Activated naive CD4-positive, alpha-beta T cell treated with anti-CD3 and anti-CD28 coated beads, Interleukin-2, amount 50 U/mL, for 16 hours (primary cell): ENCODE results near the gene SHISAL2A.

Source experiments
- DNase-seq: peaks from one replicate; pipeline ENCODE4 v3.0.0-alpha.2; 2020

SHISAL2A gene

DNA sequence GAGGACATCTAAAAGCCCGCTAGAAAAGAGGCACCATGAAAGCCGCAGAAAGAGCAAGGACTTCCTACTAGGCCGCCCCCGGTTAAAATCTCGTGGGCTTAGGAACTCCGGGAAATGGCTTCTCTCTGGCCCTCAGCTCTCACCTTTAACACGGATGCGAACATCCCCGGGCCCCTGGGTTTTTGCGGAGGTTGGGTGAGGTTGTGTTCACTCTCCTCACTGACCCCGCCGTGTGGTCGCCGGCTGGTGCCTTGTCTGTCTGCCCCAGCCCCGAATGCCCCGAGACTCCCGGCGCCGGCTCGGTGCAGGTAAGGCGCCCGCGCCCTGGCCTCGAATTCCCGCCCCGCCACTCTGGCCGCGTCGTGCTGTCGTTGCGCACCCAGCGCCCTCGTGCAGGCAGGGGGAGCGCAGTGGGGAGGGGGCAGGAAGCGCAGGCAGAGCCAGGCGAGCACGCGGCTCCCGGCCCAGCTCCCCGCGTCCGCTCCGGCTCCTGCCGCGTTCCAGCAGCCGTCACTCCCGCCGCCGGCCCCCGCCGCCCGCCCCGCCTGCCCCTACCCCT is at the start of gene SHISAL2A:
Gene SHISAL2A, plus strand, starts transcription at position 437 of the 559 bp plus-strand sequence. CDS start 326 bp downstream, outside the sequence.
- peak; percentile 75 for DNase-seq

DNA sequence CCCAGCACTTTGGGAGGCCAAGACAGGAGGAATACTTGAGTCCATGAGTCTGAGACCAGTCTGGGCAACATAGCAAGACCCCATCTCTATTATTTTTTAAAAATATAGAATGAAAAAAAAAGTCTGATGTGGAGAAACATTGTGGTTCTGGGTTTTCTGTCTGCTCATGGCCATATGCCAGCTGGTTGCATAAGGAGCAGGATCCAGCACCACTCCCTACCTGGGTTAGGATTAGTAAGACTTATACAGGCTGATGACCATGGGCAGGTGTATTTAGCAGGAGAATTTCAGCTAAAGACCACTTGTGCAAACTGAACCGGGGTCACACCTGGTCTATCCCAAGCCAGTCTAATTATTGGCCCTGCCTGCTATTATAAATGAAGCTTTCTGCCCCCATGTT is 47.5 kb upstream of the SHISAL2A start:
- DNase-seq = no peak

DNA sequence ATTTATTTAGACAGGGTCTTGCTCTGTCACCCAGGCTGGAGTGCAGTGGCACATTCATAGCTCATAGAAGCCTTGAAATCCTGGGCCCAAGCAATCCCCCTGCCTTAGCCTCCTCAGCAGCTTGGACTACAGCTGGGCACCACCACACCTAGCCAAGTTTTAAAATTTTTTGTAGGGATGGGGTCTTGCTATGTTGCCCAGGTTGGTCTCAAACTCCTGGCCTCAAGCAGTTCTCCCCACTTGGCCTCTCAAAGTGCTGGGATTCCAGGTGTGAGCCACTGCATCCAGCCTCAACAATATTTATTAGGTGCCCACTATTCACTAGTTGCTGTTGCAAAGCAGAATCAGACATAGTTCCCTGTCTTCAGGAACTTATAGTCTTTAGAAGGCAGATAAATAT is 44.9 kb upstream of the SHISAL2A start:
- no peak for DNase-seq

DNA sequence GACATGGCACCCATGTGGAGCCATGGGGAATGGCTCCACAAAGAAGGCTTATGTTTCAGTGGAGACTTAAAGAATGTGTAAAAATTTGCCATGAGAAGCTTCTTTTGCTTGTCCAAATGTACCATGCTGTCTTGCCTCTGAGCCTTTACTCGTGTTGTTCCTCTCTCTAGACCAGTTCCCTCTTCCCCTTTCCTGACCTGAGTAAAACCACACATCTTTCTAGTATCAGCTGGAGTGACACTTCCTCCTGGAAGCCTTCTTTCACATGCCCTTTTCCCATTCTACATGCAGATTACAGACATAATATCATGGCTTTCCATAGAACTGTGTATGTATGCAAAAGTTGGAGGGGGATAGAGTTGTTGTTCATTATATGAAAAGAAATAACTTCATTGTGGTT is 44.4 kb upstream of the SHISAL2A start:
- DNase-seq = no peak

DNA sequence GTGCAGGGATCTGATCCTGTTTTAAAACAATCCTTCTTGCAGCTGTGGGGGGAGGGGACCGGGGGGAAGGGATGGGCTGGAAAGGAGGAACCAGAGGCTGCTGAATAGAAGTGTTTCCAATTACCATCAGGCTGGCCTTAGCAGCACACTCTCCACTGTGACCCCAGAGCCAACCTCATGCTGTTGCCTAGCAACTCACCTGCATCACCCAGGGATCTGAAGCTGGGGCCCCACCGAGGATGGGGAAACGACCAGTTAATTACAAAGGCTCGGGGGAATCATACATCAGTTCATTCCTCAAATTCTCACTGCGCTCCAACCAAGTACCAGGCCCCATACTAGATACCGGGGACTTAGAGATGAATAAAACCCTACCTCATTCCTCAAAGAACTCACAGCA is 42.7 kb upstream of the SHISAL2A start:
- no peak for DNase-seq

DNA sequence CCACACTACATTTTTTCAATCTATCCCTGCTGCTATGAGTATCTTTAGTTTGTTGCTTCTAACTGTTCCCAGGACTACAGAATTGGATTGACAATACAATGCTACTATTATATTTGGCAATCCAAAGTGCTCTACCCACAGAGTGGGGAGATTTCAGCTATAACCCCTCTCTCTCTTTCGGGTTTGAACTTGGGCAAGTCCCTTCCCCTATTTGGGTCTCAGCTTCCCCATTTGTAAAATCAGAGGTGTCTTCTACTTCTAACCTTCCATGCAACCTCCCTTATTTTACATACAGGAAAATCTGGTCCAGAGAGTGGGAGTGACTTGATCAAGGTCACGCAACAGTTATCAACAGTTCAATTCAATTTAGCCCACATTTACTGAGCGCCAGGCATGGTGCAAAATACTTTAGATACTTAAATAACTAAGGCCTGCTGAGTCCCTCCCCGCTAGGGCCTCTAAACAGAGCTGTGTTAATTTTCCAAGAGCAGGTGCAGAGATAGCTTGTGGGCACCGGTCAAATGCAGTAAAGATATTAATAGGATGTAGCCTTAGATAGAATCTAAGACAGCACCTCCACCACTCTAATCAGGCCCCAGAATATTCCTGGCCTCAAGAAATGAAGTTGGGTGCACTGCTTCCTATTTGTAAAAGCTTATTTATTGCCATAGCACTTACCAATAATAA is 40.2 kb upstream of the SHISAL2A start:
- DNase-seq = no peak

DNA sequence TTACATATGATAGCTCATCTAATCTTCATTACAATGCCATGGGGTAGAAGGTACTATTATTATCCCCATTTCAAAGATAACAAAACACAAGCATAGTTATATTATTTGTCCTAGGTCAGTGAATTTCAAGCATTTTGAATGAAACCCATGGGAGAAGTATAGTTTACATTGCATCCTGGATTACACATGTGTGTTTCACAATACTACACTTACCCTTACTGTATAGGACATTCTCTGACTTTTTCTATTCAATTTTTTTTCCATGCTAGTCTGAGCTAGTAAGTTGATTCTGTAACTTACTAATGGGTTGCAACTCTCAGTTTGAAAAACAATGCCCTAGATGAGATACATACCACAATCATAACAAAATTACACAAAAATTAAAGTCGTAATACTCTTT is 39.5 kb upstream of the SHISAL2A start:
- no peak for DNase-seq

DNA sequence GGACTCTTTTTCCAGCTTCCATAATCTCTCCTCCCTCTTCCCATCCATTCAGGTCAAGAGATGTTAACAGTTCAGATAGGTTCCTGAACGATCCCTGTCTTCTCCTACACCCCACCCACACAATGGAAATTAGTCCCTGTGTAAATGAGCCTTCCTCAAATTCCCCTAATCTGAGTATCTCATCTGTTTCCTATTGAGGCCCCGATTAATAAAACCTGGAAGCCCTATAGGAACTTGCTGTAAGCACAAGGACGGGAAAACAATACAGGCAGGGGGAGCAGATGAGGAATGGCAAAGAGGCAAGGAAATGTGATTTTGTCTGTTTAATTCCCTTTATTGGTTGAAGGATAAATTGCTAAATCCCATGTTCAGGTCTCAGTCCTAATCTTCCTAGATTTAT is 37.9 kb upstream of the SHISAL2A start:
- no peak for DNase-seq

DNA sequence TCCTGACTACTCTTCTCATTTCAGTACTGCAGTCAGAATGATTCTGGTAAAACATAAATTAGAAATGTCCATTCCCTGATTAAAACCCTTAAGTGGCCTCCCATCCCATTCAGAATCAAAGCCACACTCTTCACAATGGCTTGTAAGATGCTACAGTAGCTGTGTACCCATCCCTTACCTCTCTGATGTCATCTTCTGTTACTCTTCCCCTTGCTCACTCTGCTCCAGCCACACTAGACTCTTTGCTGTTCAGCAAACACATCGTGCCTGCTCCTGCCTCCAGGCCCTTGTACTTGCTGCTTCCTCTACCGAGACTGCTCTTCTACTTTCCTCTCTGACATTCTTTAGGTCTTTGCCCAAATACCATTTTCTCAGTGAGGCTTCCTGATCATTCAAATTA is 35.1 kb upstream of the SHISAL2A start:
- DNase-seq = no peak

DNA sequence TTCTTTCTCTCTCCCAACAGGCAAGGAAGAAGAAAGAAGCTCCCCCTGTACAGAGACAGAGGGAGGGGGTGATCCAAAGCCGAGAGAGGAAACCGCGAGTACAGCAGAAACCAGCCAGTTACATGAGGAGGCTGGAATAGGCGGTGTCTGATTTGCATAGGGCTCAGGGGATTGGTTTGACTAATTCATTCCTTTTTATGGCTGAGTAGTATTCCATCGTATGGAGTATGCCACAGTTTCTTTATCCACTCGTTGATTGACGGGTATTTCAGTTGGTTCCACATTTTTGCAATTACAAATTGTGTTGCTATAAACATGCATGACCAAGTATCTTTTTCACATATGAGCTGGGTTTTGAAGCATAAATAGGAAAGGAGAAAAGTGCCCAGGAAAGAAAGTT is 34.2 kb upstream of the SHISAL2A start:
- no peak for DNase-seq

DNA sequence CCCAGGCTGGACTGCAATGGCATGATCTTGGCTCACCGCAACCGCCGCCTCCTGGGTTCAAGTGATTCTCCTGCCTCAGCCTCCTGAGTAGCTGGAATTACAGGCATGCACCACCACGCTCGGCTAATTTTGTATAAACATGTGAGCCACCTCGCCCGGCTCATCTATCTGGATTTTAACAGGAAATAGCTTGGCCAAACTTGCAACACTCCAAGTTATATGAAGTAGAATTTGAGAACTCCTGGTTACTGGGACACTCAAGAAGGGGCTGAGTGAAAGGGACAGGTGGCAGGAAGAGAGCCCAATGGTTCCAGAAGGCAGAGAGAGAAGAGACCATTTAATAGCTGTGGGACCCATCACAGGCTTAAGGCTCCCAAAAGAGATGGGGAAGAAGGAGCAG is 33.7 kb upstream of the SHISAL2A start:
- no peak for DNase-seq

DNA sequence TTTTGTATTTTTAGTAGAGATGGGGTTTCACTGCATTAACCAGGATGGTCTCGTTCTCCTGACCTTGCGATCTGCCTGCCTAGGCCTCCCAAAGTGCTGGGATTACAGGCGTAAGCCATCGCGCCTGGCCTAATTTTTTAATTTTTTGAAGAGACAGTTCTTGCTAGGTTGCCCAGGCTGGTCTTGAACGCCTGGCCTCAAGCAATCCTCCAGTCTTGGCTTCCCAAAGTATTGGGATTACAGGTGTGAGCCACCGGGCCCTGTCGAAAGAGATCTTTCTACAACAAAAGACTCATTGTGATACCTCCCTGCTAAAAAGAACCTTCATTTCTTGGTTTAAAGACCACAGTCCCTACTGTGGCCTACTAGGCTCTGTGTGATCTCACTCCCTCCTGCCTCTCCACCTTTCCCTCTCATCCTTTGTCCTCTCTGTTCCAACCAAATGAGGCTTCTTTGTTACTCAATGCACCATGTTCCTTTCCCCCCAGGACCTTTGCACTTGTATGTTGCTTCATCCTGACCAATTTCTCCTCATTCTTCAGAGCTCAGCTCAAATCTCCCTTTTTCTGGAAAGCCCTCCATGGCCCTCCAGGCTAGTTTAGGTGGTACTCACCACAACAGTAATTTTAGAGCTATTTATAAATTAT is 32.3 kb upstream of the SHISAL2A start:
- DNase-seq = no peak

DNA sequence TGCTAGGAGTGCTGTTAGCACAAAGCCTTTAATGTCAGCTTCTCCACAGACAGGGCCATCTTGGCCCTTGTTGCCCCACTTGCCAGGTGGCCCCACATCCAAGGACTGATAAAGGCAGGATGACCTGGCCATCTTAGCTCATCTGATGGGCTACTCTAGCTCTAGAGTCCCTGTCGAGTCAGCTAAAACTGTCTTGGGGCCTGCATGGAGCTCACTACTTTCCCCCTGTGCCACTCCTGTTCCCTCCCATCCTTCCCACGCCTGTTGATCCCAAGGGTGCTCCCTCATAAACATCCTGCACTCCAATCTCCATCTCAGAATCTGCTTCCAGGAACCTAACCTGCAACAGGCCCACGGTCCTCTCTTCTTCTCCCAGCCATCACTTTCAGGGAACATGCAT is 31.4 kb upstream of the SHISAL2A start:
- DNase-seq = no peak

DNA sequence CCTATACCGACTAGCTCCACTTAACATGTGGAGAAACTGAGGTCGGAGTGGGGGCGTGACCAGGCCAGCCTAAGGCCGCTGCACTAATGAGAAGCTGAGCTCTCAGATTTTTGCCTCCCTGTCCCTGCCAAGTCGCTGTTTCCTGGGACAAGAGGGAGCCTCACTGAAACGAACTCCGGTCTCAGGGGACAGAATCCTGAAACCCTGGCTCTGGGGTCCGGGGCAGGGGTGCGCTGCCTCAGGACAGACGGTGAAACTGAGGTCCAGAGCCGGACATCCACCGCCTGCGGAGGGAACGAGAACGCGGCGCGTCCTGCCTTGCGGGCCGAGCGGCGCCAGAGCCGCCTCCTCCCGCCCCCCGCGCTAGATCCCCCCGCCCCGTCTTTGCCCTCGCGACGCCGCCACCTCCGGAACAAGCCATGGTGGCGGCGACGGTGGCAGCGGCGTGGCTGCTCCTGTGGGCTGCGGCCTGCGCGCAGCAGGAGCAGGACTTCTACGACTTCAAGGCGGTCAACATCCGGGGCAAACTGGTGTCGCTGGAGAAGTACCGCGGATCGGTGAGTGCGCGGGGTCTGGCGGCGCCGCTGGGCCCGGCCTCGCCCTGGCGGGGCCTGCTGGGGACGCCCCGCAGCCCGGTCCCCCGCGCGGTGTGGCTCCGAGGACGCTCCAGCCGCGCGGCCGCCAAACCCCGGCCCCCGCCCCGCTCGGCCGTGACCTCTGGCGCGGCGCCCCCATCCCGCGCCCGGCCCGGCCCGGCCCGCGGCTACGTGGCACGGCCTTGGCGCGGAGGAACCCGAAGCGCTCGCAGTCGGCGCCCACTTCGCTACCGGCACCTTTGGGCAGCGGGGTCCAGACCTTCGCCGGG is 30.7 kb upstream of the SHISAL2A start, which contains the start of gene GPX7:
Gene GPX7, plus strand, starts transcription at position 381 of the 865 bp plus-strand sequence. Its CDS starts 39 bp downstream, at position 420.
- DNase-seq = peak; percentile 62

DNA sequence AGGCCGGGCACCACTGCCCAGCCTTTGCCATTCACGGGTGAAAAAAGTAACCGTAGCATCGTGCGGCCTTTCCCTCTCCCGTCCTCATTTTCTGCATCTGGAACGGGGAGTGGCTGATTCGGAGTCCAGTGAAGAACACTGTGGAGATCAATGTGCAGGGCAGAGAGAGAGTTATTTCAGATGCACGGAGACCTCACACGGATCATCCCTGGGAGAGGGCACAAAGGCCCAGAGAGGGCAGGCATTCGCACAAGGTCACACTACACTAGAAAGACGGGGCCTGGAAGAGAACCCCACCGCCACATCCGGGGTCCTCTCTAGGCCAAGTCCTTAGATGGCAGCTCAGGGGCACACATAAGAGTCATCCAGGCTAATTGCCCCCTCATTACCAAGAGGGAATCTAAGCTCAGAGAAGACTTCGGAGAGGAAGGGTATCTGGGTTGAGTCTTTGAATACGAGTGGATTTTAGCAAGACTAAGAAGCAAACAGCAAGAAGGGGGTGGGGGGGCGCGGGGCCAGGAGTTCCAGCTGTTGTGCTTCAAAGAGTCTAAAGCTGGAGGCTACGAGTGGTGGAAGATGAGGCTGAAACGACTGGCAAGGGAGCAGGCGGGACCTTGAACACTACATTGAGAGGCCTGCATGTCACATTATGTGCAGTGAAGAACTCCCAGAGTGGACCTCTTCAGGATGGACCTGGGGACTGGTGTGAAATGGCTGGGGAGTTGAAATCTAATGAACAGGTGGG is 29.9 kb upstream of the SHISAL2A start:
- DNase-seq = peak; percentile 15

DNA sequence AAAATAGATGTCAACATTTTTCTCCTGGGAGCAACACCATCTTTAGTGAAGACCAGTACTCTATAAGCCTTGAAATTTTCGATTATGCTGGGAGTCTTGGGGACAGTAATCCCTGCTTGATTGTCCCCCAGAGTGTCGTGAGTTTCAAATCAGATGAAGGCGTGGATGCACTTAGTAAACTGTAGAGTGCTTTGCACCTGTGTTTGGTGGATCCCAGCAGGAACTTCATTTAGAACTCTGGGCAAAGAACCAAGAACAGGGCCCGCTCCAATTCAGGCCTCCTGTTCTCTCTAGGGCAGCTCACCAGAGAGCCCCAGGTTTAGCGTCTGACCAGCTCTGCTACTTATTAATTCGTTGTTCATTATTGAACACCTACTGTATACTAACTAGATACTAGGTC is 29.3 kb upstream of the SHISAL2A start:
- no peak for DNase-seq

DNA sequence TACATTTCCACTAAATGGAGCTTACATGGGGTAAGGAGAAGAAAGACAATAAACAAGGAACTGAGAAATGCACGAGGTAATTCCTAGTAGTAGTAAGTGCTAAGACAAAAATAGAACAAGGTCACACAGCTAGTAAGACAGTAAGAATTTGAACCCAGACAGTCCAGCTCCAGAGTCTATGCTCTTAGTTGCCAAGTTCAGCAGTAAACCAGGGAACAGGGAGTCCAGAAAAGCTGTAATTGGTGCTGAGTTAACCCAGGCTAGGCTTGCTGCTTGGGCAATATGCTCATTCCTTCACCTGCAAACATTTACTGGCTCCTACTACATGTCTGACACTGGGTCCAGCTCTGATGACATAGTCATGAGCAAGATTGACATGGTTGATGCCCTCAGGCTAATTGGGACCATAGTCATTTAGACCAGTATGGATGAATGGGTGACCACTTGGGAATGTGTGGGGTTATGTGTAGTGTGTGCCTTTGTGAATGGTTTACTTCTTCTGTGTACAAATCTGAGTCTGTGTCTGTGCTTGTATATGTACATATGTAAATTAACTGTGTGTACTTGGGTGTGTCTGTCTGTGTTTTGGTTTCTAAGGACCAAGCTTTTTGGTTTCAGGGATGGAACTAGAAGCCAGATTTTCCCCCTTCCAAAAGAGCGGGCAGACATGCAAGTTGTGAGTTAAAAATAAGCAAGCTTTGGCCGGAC is 28.8 kb upstream of the SHISAL2A start:
- no peak for DNase-seq

DNA sequence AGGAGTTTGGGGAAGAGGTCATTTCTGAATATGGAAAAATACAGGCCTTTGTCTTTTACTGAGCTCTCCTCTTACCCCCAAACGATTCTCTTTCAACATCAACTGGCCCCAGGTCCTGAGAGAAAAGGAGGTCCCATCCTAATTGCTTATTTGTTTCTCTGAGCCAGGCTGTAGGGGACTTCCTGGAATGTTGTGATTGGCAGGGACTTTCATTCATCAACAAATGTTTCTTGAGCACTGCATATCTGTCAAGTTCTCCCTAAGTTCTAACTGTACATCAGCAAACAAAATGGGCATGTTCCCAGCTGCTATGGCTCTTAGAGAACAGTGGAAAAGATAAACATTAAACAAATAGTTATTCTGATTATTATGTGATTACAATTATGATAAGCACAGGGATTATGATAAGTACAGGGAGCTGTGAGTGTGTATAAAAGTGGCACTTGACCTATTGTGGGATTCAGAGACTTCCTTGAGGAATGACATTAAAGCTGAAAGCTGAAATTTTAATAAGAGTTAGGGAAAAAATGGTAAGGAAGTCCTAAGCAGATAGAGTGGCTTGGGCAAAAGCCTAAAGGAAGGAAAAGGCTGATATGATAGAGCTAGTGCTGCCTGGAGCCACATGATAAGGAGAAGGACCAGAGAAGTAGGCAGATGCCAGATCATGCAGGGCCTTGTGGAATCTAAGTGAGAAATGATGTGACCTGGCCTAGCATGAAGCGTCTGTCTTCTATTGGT is 19.2 kb upstream of the SHISAL2A start:
- no peak for DNase-seq

DNA sequence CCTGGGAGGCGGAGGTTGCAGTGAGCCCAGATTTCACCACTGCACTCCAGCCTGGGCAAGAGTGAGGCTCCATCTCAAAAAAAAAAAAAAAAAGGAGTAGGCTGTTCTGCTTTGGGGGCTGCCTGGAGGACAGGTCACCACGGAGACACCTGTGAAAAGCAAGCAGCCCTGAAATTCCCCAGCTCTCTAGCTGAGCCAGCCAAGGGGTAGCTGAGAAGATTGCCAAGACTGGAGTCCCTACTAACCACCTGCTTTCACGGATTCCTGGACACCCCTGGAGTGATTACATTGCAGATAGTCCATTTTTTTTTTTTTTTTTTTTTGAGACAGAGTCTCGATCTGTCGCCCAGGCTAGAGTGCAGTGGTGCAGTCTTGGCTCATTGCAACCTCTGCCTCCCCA is 18.3 kb upstream of the SHISAL2A start:
- no peak for DNase-seq

DNA sequence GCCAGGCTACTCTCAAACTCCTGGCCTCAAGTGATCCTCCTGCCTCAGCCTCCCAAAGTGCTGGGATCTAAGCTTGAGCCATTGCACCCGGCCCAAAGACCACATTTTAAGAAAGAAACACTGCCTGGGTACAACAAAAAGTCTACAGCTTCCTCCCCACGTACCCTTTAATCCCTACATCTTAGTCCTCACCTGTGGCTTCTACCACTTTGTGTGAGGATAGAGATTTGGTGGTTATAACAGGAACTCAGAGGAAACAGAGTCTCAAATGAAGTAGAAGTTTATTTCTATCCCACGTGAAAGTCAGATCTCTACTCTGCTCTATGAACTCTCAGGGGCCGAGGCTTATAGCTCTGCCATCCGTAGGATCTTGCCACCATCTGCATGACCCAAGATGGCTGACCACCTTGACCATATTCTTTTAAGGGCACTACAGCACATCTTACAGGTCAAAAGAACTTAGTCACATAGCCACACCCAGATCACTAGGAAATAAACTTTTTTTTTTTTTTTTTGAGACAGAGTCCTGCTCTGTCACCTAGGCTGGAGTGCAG is 17.4 kb upstream of the SHISAL2A start:
- DNase-seq = no peak

DNA sequence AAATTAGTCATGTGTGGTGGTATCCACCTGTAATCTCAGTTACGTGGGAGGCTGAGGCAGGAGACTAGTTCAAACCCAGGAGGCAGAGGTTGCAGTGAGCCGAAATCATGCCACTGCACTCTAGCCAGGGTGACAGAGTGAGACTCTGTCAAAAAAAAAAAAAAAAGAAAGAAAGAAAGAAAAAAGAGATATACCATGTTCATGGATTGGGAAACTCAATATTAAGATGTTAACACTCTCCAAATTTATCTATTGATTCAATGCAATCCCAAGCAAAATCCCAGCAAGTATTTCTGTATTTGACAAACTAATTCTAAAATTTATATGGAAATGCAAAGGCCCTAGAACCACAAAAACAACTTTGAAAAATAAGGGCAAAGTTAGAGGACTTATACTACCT is 11.0 kb upstream of the SHISAL2A start:
- DNase-seq = no peak
